Neutrophil (primary cell): Measurements from ENCODE around the gene ANKRD27.

Source experiments
- H3K27ac ChIP-seq: fragments of 200-600 bp; sonication (generic); 2 replicates; pipeline ENCODE4 v1.5.1; 2016; ENCODE audit warnings: mild to moderate bottlenecking, moderate library complexity
- H3K27me3 ChIP-seq: fragments of 200-600 bp; sonication (generic); 2 replicates; pipeline ENCODE4 v1.6.0; 2016; ENCODE audit warnings: mild to moderate bottlenecking
- H3K36me3 ChIP-seq: fragments of 200-600 bp; sonication (generic); 2 replicates; pipeline ENCODE4 v1.5.1; 2017
- H3K4me1 ChIP-seq, 2 experiments: fragments of 200-600 bp in 1 of 2; sonication (generic) in 1 of 2; 1 replicate in 1 of 2; 2 replicates in 1 of 2; pipeline versions ENCODE4 v1.5.1 to v1.6.1; 2013 to 2016; ENCODE audit warnings: low read depth in 1 of 2, low read length in 1 of 2, mild to moderate bottlenecking in 1 of 2, moderate library complexity in 1 of 2; ENCODE audit not compliant: control insufficient read depth in 1 of 2, insufficient read depth in 1 of 2
- H3K4me3 ChIP-seq, 2 experiments: fragments of 200-600 bp in 1 of 2; sonication (generic) in 1 of 2; 1 replicate in 1 of 2; 2 replicates in 1 of 2; pipeline ENCODE4 v1.5.1; 2013 to 2016; ENCODE audit warnings: low read depth in 1 of 2, low read length in 1 of 2, mild to moderate bottlenecking in 1 of 2, moderate library complexity in 1 of 2
- H3K9me3 ChIP-seq: fragments of 200-600 bp; sonication (generic); 2 replicates; pipeline ENCODE4 v1.5.1; 2016
- CTCF ChIP-seq: fragments of 200-600 bp; sonication (generic); IDR thresholded peaks from 2 replicates; pipeline ENCODE4 v1.5.1; 2016; ENCODE audit warnings: antibody characterized with exemption

ANKRD27 gene

GRCh38 chr19:32566246-32566830, 108.6 kb downstream of the ANKRD27 start:
- no peak overlapping the region for H3K27ac ChIP-seq
- no peak overlapping the region for H3K4me3 ChIP-seq
- H3K9me3 ChIP-seq: no peaks in the 10 kb centered on the region
- no peak for TF ChIP-seq CTCF
- H3K4me1 ChIP-seq: no peaks in the 10 kb centered on the region
- H3K36me3 ChIP-seq: no peaks in the 10 kb centered on the region
- peaks cover 26% of the 10 kb centered on the region for H3K27me3 ChIP-seq

GRCh38 chr19:32563761-32564160, 111.2 kb downstream of the ANKRD27 start:
- Histone ChIP-seq H3K4me3 (no peak overlapping the region), H3K4me1 (no peaks in the 10 kb centered on the region), H3K36me3 (no peaks in the 10 kb centered on the region), H3K27me3 (peaks cover 10% of the 10 kb centered on the region), H3K9me3 (no peaks in the 10 kb centered on the region), H3K27ac (no peak overlapping the region)
- no peak for TF ChIP-seq CTCF

GRCh38 chr19:32558607-32559228, 116.3 kb downstream of the ANKRD27 start:
- Histone ChIP-seq H3K9me3 (no peaks in the 10 kb centered on the region), H3K27ac (no peak overlapping the region), H3K27me3 (peaks cover 15% of the 10 kb centered on the region), H3K36me3 (no peaks in the 10 kb centered on the region), H3K4me1 (no peaks in the 10 kb centered on the region), H3K4me3 (no peak overlapping the region)
- TF ChIP-seq CTCF: no peak

GRCh38 chr19:32555786-32556185, 119.2 kb downstream of the ANKRD27 start:
- Histone ChIP-seq H3K4me1 (no peaks in the 10 kb centered on the region), H3K36me3 (no peaks in the 10 kb centered on the region), H3K27ac (no peak overlapping the region), H3K9me3 (no peaks in the 10 kb centered on the region), H3K27me3 (peaks cover 18% of the 10 kb centered on the region), H3K4me3 (no peak overlapping the region)
- TF ChIP-seq CTCF: no peak

GRCh38 chr19:32550666-32551065, 124.3 kb downstream of the ANKRD27 start:
- no peak for TF ChIP-seq CTCF
- no peaks in the 10 kb centered on the region for H3K4me1 ChIP-seq
- no peak overlapping the region for H3K27ac ChIP-seq
- H3K9me3 ChIP-seq: no peaks in the 10 kb centered on the region
- peaks cover 3% of the 10 kb centered on the region for H3K27me3 ChIP-seq
- no peaks in the 10 kb centered on the region for H3K36me3 ChIP-seq
- H3K4me3 ChIP-seq: no peak overlapping the region
